OCI-LY7 (cell line): Measurements from ENCODE around the gene GSG1L. TPM values are rescaled to one million over a fixed set of nuclear protein-coding genes. Genes with fewer than 3 reads are reported as not detected.

ENCODE experiments used
- BruUV-seq: library from RNA; stranded (reverse); fragments of 400-500 nt; replicated peaks from 2 replicates; lab custom pipeline; 2021; lab: Mats Ljungman, UMichigan
- CTCF ChIA-PET: fragments of 300-600 bp; sonication (Branson Sonifier 250); formaldehyde crosslinking; loops from one replicate; lab custom pipeline; 2022; ENCODE audit warnings: antibody characterized with exemption; ENCODE audit not compliant: unreplicated experiment; lab: Charles Lee
- POLR2A ChIA-PET: fragments of 300-600 bp; sonication (Branson Sonifier 250); formaldehyde crosslinking; loops from one replicate; lab custom pipeline; 2022; ENCODE audit warnings: antibody characterized with exemption; lab: Charles Lee
- DNase-seq: peaks from one replicate; pipeline ENCODE4 v3.0.0-alpha.2; 2015; ENCODE audit warnings: low spot score
- H2AFZ ChIP-seq: fragments of 200-600 bp; sonication (generic), shearing (Covaris generic); 2 replicates; pipeline ENCODE4 v1.6.1; 2014; ENCODE audit warnings: mild to moderate bottlenecking, antibody characterized with exemption, low read length, moderate library complexity
- H3K27ac ChIP-seq: fragments of 200-600 bp; sonication (generic); 2 replicates; pipeline ENCODE4 v1.5.1; 2014; ENCODE audit warnings: mixed run types, low read depth, mild to moderate bottlenecking, moderate library complexity, low read length, inconsistent platforms; ENCODE audit not compliant: poor library complexity, severe bottlenecking
- H3K36me3 ChIP-seq: fragments of 200-600 bp; sonication (generic); 2 replicates; pipeline ENCODE4 v1.6.1; 2014; ENCODE audit warnings: mild to moderate bottlenecking, antibody characterized with exemption, low read length, moderate library complexity, mixed read lengths; ENCODE audit not compliant: insufficient read depth
- H3K4me1 ChIP-seq: fragments of 200-600 bp; sonication (generic); 2 replicates; pipeline ENCODE4 v1.5.1; 2014; ENCODE audit warnings: mild to moderate bottlenecking, low read length; ENCODE audit not compliant: insufficient read depth, poor library complexity, severe bottlenecking
- H3K4me2 ChIP-seq: fragments of 200-600 bp; sonication (generic); 2 replicates; pipeline ENCODE4 v1.6.1; 2014; ENCODE audit warnings: mild to moderate bottlenecking, low read length
- H3K4me3 ChIP-seq: fragments of 200-600 bp; sonication (generic); 2 replicates; pipeline ENCODE4 v1.5.1; 2014; ENCODE audit warnings: mild to moderate bottlenecking, low read depth, low read length; ENCODE audit not compliant: poor library complexity, severe bottlenecking
- H3K79me2 ChIP-seq: fragments of 200-600 bp; sonication (generic); 2 replicates; pipeline ENCODE4 v1.6.1; 2016; ENCODE audit warnings: low read depth, mild to moderate bottlenecking, low read length, moderate library complexity, mixed read lengths; ENCODE audit not compliant: insufficient read depth
- H3K9me2 ChIP-seq: fragments of 200-600 bp; sonication (generic); 2 replicates; pipeline ENCODE4 v1.6.1; 2016; ENCODE audit warnings: mild to moderate bottlenecking, low read length, mixed read lengths; ENCODE audit not compliant: insufficient read depth
- H3K9me3 ChIP-seq: fragments of 200-600 bp; sonication (generic); 2 replicates; pipeline ENCODE4 v1.6.1; 2014; ENCODE audit warnings: mild to moderate bottlenecking, mixed run types, low read length, mixed read lengths
- H4K20me1 ChIP-seq: fragments of 200-600 bp; sonication (generic); 2 replicates; pipeline ENCODE4 v1.6.1; 2014; ENCODE audit warnings: mild to moderate bottlenecking, antibody characterized with exemption, low read length, moderate library complexity, mixed read lengths; ENCODE audit not compliant: insufficient read depth
- EZH2phosphoT487 ChIP-seq: fragments of 200-600 bp; sonication (generic); IDR thresholded peaks from 2 replicates; pipeline ENCODE4 v1.6.1; 2018; ENCODE audit warnings: low read depth, borderline replicate concordance, mild to moderate bottlenecking, mixed run types, antibody characterized with exemption, low read length, moderate library complexity, mixed read lengths
- intact Hi-C: fragments of 100-400 bp; cut with micrococcal nuclease; formaldehyde crosslinking; loops from one replicate; pipeline ENCODE4 v1.10.0; 2022; ENCODE audit not compliant: unreplicated experiment
- total RNA-seq, 2 experiments: library from RNA; depleted of rRNA in 1 of 2; stranded (reverse); fragments of >200 nt in 1 of 2; shearing (Covaris generic) in 1 of 2; gene quantifications; 2 replicates each; pipeline ENCODE4 v1.2.3, GENCODE V29; 2014 to 2022
- TF ChIP-seq, protein P1 (sequence below): fragments of 200-600 bp; sonication (generic); conservative IDR thresholded peaks from 2 replicates; pipeline ENCODE4 v1.5.1; 2014; ENCODE audit warnings: mild to moderate bottlenecking, antibody characterized with exemption, low read length, moderate library complexity, mixed read lengths

The GSG1L gene
- total RNA-seq, 2 experiments from 2014 or later, result not detected

- ChIA-PET CTCF (no interaction called here), POLR2A (no interaction called here)
- intact Hi-C loops, result no loop called here
- TF ChIP-seq EZH2phosphoT487, result no peak
- TF ChIP-seq, protein P1, sequence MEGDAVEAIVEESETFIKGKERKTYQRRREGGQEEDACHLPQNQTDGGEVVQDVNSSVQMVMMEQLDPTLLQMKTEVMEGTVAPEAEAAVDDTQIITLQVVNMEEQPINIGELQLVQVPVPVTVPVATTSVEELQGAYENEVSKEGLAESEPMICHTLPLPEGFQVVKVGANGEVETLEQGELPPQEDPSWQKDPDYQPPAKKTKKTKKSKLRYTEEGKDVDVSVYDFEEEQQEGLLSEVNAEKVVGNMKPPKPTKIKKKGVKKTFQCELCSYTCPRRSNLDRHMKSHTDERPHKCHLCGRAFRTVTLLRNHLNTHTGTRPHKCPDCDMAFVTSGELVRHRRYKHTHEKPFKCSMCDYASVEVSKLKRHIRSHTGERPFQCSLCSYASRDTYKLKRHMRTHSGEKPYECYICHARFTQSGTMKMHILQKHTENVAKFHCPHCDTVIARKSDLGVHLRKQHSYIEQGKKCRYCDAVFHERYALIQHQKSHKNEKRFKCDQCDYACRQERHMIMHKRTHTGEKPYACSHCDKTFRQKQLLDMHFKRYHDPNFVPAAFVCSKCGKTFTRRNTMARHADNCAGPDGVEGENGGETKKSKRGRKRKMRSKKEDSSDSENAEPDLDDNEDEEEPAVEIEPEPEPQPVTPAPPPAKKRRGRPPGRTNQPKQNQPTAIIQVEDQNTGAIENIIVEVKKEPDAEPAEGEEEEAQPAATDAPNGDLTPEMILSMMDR, result no peak
- H3K4me2 ChIP-seq, result no peak overlapping the region
- H3K36me3 ChIP-seq, result no peaks in the 10 kb centered on the region
- no TSS peak for BruUV-seq
- H2AFZ ChIP-seq, result no peak overlapping the region
- no peaks in the 10 kb centered on the region for H3K9me3 ChIP-seq
- H3K27ac ChIP-seq, result no peak overlapping the region
- no peaks in the 10 kb centered on the region for H4K20me1 ChIP-seq
- no peaks in the 10 kb centered on the region for H3K9me2 ChIP-seq
- H3K79me2 ChIP-seq, result no peaks in the 10 kb centered on the region
- H3K4me3 ChIP-seq, result no peak overlapping the region
- H3K4me1 ChIP-seq, result no peaks in the 10 kb centered on the region
- DNase-seq, result no peak
Measured at GRCh38 chr16:27906883-27907282, 156.6 kb downstream of the GSG1L start.

GRCh38 chr16:27903046-27903655 lies 160.4 kb downstream of the GSG1L start:
- Histone ChIP-seq H2AFZ (no peak overlapping the region), H3K4me2 (no peak overlapping the region), H3K9me3 (no peaks in the 10 kb centered on the region), H3K4me1 (no peaks in the 10 kb centered on the region), H4K20me1 (no peaks in the 10 kb centered on the region), H3K9me2 (no peaks in the 10 kb centered on the region), H3K36me3 (no peaks in the 10 kb centered on the region), H3K79me2 (no peaks in the 10 kb centered on the region), H3K27ac (no peak overlapping the region), H3K4me3 (no peak overlapping the region)
- no TSS peak for BruUV-seq
- CTCF ChIA-PET, result no interaction called here
- intact Hi-C loops, result no loop called here
- POLR2A ChIA-PET, result no interaction called here
- no peak for DNase-seq
- TF ChIP-seq, protein P1, result no peak
- TF ChIP-seq EZH2phosphoT487, result no peak

DNA sequence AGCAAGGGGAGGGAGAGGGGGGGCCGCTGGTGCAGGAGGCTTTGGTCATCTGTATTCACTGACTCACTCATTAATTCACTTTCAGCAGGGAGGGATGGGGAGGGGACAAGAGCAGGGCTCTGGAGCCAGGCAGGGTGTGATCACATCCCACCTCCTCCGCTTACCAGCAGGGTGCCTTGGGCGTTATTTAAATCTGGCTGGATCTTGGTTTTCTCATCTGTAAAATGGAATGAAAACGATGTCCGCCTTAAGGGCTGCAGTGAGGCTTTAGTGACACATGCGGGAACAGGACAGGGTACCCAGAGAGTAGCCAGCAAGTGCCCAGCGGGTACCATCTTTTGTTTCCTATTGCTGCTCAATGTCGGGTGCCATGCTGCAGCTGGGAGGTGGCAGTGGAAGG lies 161.0 kb downstream of the GSG1L start:
- H2AFZ ChIP-seq, result no peak overlapping the region
- H3K79me2 ChIP-seq, result no peaks in the 10 kb centered on the region
- no peak overlapping the region for H3K27ac ChIP-seq
- intact Hi-C loops, result no loop called here
- TF ChIP-seq, protein P1, result no peak
- no peak for TF ChIP-seq EZH2phosphoT487
- H3K4me3 ChIP-seq, result no peak overlapping the region
- no peaks in the 10 kb centered on the region for H4K20me1 ChIP-seq
- no peak for DNase-seq
- H3K4me1 ChIP-seq, result no peaks in the 10 kb centered on the region
- ChIA-PET POLR2A (interaction anchor here (0.6 kb wide), 1 partner anchor 36 kb away, joined by 3 read pairs; no protein-coding TSS in a partner anchor), CTCF (no interaction called here)
- no TSS peak for BruUV-seq
- H3K4me2 ChIP-seq, result no peak overlapping the region
- no peaks in the 10 kb centered on the region for H3K9me3 ChIP-seq
- H3K9me2 ChIP-seq, result no peaks in the 10 kb centered on the region
- no peaks in the 10 kb centered on the region for H3K36me3 ChIP-seq
